SK-N-SH (cell line): Measurements from ENCODE around the gene CFTR.

Experiments used
- ELF1 ChIP-seq: IDR thresholded peaks from 2 replicates; pipeline ENCODE4 v1.4.0; 2012
- EP300 ChIP-seq, 2 experiments: IDR thresholded peaks; 2 replicates each; pipeline versions ENCODE4 v1.4.0 to v1.6.1; 2012; ENCODE audit warnings: borderline replicate concordance in 1 of 2, low read depth in 1 of 2, low read length in 1 of 2
- EZH2phosphoT487 ChIP-seq: fragments of 200-600 bp; sonication (generic); IDR thresholded peaks from 2 replicates; pipeline ENCODE4 v1.6.1; 2017; ENCODE audit warnings: low read depth, mixed run types, mild to moderate bottlenecking, antibody characterized with exemption, moderate library complexity, borderline replicate concordance
- FOXJ3 ChIP-seq: sonication (generic); formaldehyde crosslinking; IDR thresholded peaks from 2 replicates; pipeline ENCODE4 v1.5.1; 2020; ENCODE audit warnings: mild to moderate bottlenecking, missing genetic modification reagents
- FOXM1 ChIP-seq: IDR thresholded peaks from 2 replicates; pipeline ENCODE4 v1.4.0; 2012; ENCODE audit warnings: low read depth, mild to moderate bottlenecking
- JUND ChIP-seq: IDR thresholded peaks from 2 replicates; pipeline ENCODE4 v1.4.0; 2012
- POLR2AphosphoS5 ChIP-seq: IDR thresholded peaks from 2 replicates; pipeline ENCODE4 v1.6.1; 2012; ENCODE audit warnings: low read depth, low read length
- RAD21 ChIP-seq: IDR thresholded peaks from 2 replicates; pipeline ENCODE4 v1.6.1; 2012; ENCODE audit warnings: mild to moderate bottlenecking, low read length
- RFX5 ChIP-seq: IDR thresholded peaks from 2 replicates; pipeline ENCODE4 v1.6.1; 2012; ENCODE audit warnings: mild to moderate bottlenecking, improper control_type of control experiment, low read length
- RXRA ChIP-seq: IDR thresholded peaks from 2 replicates; pipeline ENCODE4 v1.4.0; 2012; ENCODE audit warnings: low read depth, mild to moderate bottlenecking, borderline replicate concordance
- SIN3A ChIP-seq: IDR thresholded peaks from 2 replicates; pipeline ENCODE4 v1.6.1; 2012; ENCODE audit warnings: low read depth, mild to moderate bottlenecking, low read length, moderate library complexity, borderline replicate concordance
- TAF1 ChIP-seq: IDR thresholded peaks from 2 replicates; pipeline ENCODE4 v1.6.1; 2012; ENCODE audit warnings: low read depth, mild to moderate bottlenecking, low read length, moderate library complexity, borderline replicate concordance
- TF ChIP-seq, protein P1 (sequence below): fragments of 200-600 bp; sonication (generic); IDR thresholded peaks from 2 replicates; pipeline ENCODE4 v1.6.1; 2017; ENCODE audit warnings: antibody characterized with exemption, mild to moderate bottlenecking, moderate library complexity

GRCh38 chr7:117621075-117621618, 141.3 kb downstream of the CFTR start:
- TF ChIP-seq, protein P1, sequence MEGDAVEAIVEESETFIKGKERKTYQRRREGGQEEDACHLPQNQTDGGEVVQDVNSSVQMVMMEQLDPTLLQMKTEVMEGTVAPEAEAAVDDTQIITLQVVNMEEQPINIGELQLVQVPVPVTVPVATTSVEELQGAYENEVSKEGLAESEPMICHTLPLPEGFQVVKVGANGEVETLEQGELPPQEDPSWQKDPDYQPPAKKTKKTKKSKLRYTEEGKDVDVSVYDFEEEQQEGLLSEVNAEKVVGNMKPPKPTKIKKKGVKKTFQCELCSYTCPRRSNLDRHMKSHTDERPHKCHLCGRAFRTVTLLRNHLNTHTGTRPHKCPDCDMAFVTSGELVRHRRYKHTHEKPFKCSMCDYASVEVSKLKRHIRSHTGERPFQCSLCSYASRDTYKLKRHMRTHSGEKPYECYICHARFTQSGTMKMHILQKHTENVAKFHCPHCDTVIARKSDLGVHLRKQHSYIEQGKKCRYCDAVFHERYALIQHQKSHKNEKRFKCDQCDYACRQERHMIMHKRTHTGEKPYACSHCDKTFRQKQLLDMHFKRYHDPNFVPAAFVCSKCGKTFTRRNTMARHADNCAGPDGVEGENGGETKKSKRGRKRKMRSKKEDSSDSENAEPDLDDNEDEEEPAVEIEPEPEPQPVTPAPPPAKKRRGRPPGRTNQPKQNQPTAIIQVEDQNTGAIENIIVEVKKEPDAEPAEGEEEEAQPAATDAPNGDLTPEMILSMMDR = no peak
- no peak for TF ChIP-seq TAF1
- TF ChIP-seq JUND = no peak
- no peak for TF ChIP-seq RAD21
- no peak for TF ChIP-seq POLR2AphosphoS5
- TF ChIP-seq FOXJ3 = no peak
- no peak for TF ChIP-seq FOXM1
- TF ChIP-seq RXRA = no peak
- TF ChIP-seq SIN3A = no peak
- no peak for TF ChIP-seq ELF1
- TF ChIP-seq EP300 (IDR thresholded peaks at IDR 0.05; ENCODE audit: borderline replicate concordance in 1 of 2, low read depth in 1 of 2, low read length in 1 of 2) = no peak
- TF ChIP-seq RFX5 = no peak
- no peak for TF ChIP-seq EZH2phosphoT487
